SU-DHL-6 (cell line): ENCODE measurements around the gene IL32.
"Not testable (repeated sequence)": the region's sequence is repeated elsewhere in the genome, so short reads cannot be mapped to it uniquely, and the experiment has no call there.

ENCODE experiments used
- H2AFZ ChIP-seq: fragments of 200-600 bp; sonication (generic); 2 replicates; pipeline ENCODE4 v1.6.1; 2014; ENCODE audit warnings: low read depth, mild to moderate bottlenecking, moderate library complexity, mixed read lengths, antibody characterized with exemption, low read length; ENCODE audit not compliant: severe bottlenecking
- H3F3A ChIP-seq: fragments of 200-600 bp; shearing (Covaris generic); 2 replicates; pipeline ENCODE4 v1.6.0; 2016; ENCODE audit warnings: antibody characterized with exemption, mild to moderate bottlenecking; ENCODE audit not compliant: insufficient read depth
- H3K27ac ChIP-seq: fragments of 200-600 bp; sonication (generic); 2 replicates; pipeline ENCODE4 v1.5.1; 2016; ENCODE audit warnings: low read depth, mild to moderate bottlenecking, low read length, moderate library complexity, mixed read lengths
- H3K27me3 ChIP-seq: fragments of 200-600 bp; sonication (generic), shearing (Covaris generic); 2 replicates; pipeline ENCODE4 v1.6.0; 2014; ENCODE audit warnings: mild to moderate bottlenecking, low read length
- H3K36me3 ChIP-seq: fragments of 200-600 bp; sonication (generic); 2 replicates; pipeline ENCODE4 v1.6.1; 2014; ENCODE audit warnings: mild to moderate bottlenecking, low read length, mixed read lengths
- H3K4me2 ChIP-seq: fragments of 300-600, 200-600 bp; shearing (Covaris generic), sonication (generic); 2 replicates; pipeline ENCODE4 v1.6.0; 2014; ENCODE audit warnings: low read length, low read depth, mild to moderate bottlenecking; ENCODE audit not compliant: poor library complexity, severe bottlenecking
- H3K4me3 ChIP-seq: fragments of 200-600 bp; sonication (generic); 2 replicates; pipeline ENCODE4 v1.5.1; 2014; ENCODE audit warnings: antibody characterized with exemption, low read length, mild to moderate bottlenecking, mixed read lengths; ENCODE audit not compliant: insufficient read depth, poor library complexity, severe bottlenecking
- H3K79me2 ChIP-seq: fragments of 200-600 bp; sonication (generic); 2 replicates; pipeline ENCODE4 v1.6.1; 2014; ENCODE audit warnings: mild to moderate bottlenecking, low read length, moderate library complexity; ENCODE audit not compliant: insufficient read depth
- H3K9ac ChIP-seq: fragments of 200-600 bp; sonication (generic); 2 replicates; pipeline ENCODE4 v1.7.0; 2014; ENCODE audit warnings: mild to moderate bottlenecking, low read length
- H3K9me2 ChIP-seq: fragments of 200-600 bp; sonication (generic); replicated peaks from 2 replicates; pipeline ENCODE4 v1.6.1; 2014; ENCODE audit warnings: low read length; ENCODE audit not compliant: insufficient read depth
- H3K9me3 ChIP-seq: fragments of 200-600 bp; sonication (generic); 2 replicates; pipeline ENCODE4 v1.6.1; 2014; ENCODE audit warnings: low read length, mixed read lengths; ENCODE audit not compliant: insufficient read depth
- H4K20me1 ChIP-seq: fragments of 200-600 bp; sonication (generic); 2 replicates; pipeline ENCODE4 v1.6.1; 2014; ENCODE audit warnings: low read depth, mild to moderate bottlenecking, antibody characterized with exemption, low read length, moderate library complexity, mixed read lengths
- EZH2phosphoT487 ChIP-seq: fragments of 200-600 bp; sonication (generic), shearing (Covaris generic); conservative IDR thresholded peaks from 2 replicates; pipeline ENCODE4 v1.6.1; 2018; ENCODE audit warnings: mild to moderate bottlenecking, antibody characterized with exemption, low read length, moderate library complexity, mixed read lengths
- TF ChIP-seq, protein P1 (sequence below): fragments of 200-600 bp; sonication (generic); IDR thresholded peaks from one replicate; pipeline ENCODE4 v1.5.1; 2017; ENCODE audit warnings: antibody characterized with exemption, mild to moderate bottlenecking, low read length, moderate library complexity; ENCODE audit not compliant: insufficient read depth, poor library complexity, severe bottlenecking

IL32 gene

DNA sequence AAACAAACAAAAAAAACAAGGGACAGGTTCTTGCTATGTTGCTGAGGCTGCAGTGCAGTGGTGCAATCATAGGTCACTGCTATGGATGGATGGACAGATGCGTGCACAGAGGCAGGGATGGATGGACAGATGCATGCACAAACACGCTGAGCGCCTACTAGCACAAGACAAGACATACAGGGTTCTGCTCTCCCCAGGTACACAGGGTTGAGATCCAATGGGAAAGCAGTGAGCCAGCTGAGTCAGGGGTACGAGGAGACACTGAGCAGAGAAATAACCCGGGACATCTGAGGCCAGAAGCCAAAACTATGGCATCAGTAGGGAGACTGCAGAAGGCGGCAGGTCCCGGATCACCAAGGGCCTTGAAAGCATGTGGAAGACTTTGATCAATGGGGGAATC lies 6.2 kb downstream of the IL32 start:
- no peaks in the 10 kb centered on the region for H3K9me2 ChIP-seq
- H3K4me2 ChIP-seq: no peak overlapping the region
- no peaks in the 10 kb centered on the region for H3K9me3 ChIP-seq
- H3K4me3 ChIP-seq: no peak overlapping the region
- no peak overlapping the region for H3K9ac ChIP-seq
- H3K27me3 ChIP-seq: no peaks in the 10 kb centered on the region
- no peak overlapping the region for H3K27ac ChIP-seq
- no peaks in the 10 kb centered on the region for H4K20me1 ChIP-seq
- no peaks in the 10 kb centered on the region for H3K79me2 ChIP-seq
- 0 out of 2 replicates have a peak, but pooled peaks cover 14% of the 10 kb centered on the region for H3F3A ChIP-seq
- H3K36me3 ChIP-seq: no peaks in the 10 kb centered on the region
- TF ChIP-seq, protein P1, sequence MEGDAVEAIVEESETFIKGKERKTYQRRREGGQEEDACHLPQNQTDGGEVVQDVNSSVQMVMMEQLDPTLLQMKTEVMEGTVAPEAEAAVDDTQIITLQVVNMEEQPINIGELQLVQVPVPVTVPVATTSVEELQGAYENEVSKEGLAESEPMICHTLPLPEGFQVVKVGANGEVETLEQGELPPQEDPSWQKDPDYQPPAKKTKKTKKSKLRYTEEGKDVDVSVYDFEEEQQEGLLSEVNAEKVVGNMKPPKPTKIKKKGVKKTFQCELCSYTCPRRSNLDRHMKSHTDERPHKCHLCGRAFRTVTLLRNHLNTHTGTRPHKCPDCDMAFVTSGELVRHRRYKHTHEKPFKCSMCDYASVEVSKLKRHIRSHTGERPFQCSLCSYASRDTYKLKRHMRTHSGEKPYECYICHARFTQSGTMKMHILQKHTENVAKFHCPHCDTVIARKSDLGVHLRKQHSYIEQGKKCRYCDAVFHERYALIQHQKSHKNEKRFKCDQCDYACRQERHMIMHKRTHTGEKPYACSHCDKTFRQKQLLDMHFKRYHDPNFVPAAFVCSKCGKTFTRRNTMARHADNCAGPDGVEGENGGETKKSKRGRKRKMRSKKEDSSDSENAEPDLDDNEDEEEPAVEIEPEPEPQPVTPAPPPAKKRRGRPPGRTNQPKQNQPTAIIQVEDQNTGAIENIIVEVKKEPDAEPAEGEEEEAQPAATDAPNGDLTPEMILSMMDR: no peak
- TF ChIP-seq EZH2phosphoT487: no peak
- no peak overlapping the region for H2AFZ ChIP-seq

GRCh38 chr16:3072148-3072547 lies 6.7 kb downstream of the IL32 start:
- H3K9ac ChIP-seq, H3K4me2 ChIP-seq, H3K27me3 ChIP-seq: not testable (repeated sequence)

GRCh38 chr16:3072576-3073263 lies 7.3 kb downstream of the IL32 start:
- not testable (repeated sequence) for H3K27ac ChIP-seq, H3K9me3 ChIP-seq, H3K27me3 ChIP-seq, H3K9me2 ChIP-seq, H2AFZ ChIP-seq, H3K79me2 ChIP-seq, H3K4me2 ChIP-seq, H4K20me1 ChIP-seq, H3K9ac ChIP-seq, H3K36me3 ChIP-seq, H3K4me3 ChIP-seq
- H3F3A ChIP-seq: peaks cover 23% of the 10 kb centered on the region; the same call in 1 of the 2 replicates

More at GRCh38 chr16:3072148-3072547, 6.7 kb downstream of the IL32 start:
- not testable (repeated sequence) for H2AFZ ChIP-seq, H3K9me2 ChIP-seq, H3K9me3 ChIP-seq, H3K27ac ChIP-seq, H3K4me3 ChIP-seq, H3K36me3 ChIP-seq, H3K79me2 ChIP-seq, H4K20me1 ChIP-seq
- peaks cover 17% of the 10 kb centered on the region; the same call in 1 of the 2 replicates for H3F3A ChIP-seq

GRCh38 chr16:3073448-3073847 lies 8.0 kb downstream of the IL32 start:
- Histone ChIP-seq H3K27ac (peak overlapping the region; percentile 32), H3K79me2 (no peaks in the 10 kb centered on the region), H3K9me3 (no peaks in the 10 kb centered on the region; the same call in 1 of the 2 replicates), H3K9ac (no peak overlapping the region), H3K4me3 (no peak overlapping the region), H3K4me2 (no peak overlapping the region), H3K36me3 (no peaks in the 10 kb centered on the region), H3F3A (peaks cover 24% of the 10 kb centered on the region; the same call in 1 of the 2 replicates), H2AFZ (no peak overlapping the region), H3K9me2 (no peaks in the 10 kb centered on the region), H4K20me1 (no peaks in the 10 kb centered on the region), H3K27me3 (no peaks in the 10 kb centered on the region)
- no peak for TF ChIP-seq EZH2phosphoT487
- TF ChIP-seq, protein P1: no peak
